Measurements from ENCODE around the gene PELI3.

Gene PELI3

DNA sequence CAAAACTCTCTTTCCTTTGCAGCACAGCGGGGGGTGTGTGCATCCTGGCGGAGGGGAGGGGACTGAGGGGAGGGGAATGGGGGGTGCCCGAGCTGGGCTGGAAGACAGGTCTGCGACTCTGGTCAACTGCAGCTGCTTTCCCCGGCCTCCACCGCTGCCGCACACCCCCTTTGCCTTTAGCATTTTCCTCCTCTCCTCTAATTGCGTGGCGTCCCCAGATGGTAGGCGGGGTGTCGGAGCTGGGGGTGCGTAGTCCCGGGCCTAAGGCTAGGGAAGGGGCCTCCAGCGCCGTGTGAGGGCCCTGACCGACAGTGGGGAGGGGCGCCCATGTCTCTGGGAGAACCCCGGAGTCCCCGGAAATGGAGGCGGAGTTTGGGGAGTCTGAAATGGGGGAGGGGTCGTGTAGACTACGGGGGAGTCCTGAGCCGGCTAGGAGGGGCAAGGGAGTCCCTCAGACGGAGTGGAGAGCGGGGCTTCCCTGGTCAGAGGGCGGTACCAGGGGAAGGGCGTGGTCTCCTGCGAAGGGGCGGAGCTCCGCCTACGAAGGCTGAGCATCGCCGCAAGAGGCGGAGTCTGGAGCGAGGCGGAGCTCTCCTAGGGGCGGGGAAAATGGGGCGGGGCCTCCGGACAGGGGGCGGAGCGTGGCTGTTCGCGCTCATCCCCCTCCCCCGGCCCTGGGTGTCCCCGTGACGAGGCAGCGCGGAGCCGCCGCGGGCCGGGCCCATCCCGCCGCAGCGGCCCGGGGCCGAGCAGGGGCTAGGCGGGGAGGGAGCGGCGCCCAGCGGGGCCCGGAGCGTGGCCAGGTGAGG lies at the start of gene PELI3:
TSS of gene PELI3 (plus strand) at position 681 of the 809 bp plus-strand sequence. CDS start 1,224 bp downstream, outside the sequence.
- DNase-seq (ENCODE audit: low read depth): peak; percentile 73
- no peak for TF ChIP-seq CTCF (IDR thresholded peaks at IDR 0.05; ENCODE audit: low read depth, low read length, missing control alignments)
- in situ Hi-C loops (cut with HindIII; ENCODE audit: low sequenced_read_pairs): no loop called here
- H3K4me3 ChIP-seq (ENCODE audit: low read depth, low read length): peak within 1 kb of the TSS; percentile 58

DNA sequence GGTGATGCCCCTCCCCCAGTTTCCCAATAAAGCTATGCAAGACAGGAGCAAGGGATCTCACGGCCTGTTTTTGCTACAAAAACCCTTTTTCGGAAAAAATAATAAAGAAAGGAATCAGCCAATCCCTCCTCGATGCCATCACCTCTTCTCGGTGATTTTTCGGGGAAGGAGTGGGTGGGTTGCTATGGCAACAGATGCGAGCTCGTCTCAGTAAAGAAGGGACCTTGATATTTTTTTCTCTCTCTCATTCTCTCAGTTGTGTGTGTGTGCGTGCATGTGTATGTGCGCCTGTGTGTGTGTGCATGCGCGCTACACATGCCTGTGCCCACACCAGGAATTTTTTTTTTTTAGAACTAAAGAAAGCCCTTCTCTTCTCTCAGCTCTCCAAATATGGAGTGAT lies 49.7 kb upstream of the PELI3 start:
- no peak for DNase-seq (ENCODE audit: low read depth)
- no peak for TF ChIP-seq CTCF (IDR thresholded peaks at IDR 0.05; ENCODE audit: low read depth, low read length, missing control alignments)
- in situ Hi-C loops (cut with HindIII; ENCODE audit: low sequenced_read_pairs): no loop called here
- H3K4me3 ChIP-seq (ENCODE audit: low read depth, low read length): no peak overlapping the region

GRCh38 chr11:66418168-66418985 lies 48.3 kb upstream of the PELI3 start:
- TF ChIP-seq CTCF (IDR thresholded peaks at IDR 0.05; ENCODE audit: low read depth, low read length, missing control alignments): peak; percentile 61
- H3K4me3 ChIP-seq (ENCODE audit: low read depth, low read length): no peak overlapping the region
- DNase-seq (ENCODE audit: low read depth): peak; percentile 88
- in situ Hi-C loops (cut with HindIII; ENCODE audit: low sequenced_read_pairs): no loop called here

GRCh38 chr11:66418986-66419308 lies 47.8 kb upstream of the PELI3 start:
- no peak for TF ChIP-seq CTCF (IDR thresholded peaks at IDR 0.05; ENCODE audit: low read depth, low read length, missing control alignments)
- in situ Hi-C loops (cut with HindIII; ENCODE audit: low sequenced_read_pairs): no loop called here
- DNase-seq (ENCODE audit: low read depth): no peak
- H3K4me3 ChIP-seq (ENCODE audit: low read depth, low read length): no peak overlapping the region

DNA sequence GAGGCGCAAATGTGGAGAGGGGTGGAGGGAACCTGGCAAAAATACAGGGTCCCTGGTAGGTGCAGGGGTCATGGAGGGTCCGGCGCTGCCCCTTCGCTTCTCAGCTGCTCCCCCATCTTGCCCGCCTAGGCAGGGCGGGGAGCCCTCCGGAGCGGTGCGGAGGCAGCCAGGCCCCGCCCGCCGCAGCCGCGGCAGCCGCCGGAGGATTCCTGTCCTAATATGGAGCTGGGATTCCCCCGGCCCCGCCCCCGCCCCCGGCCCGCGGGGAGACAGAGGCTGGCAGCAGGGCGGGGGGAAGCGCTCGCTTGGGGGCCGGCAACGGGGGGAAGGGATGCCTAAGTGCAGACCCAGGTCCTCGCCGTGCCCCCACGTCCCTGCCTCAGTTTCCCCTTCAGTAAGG lies 46.9 kb upstream of the PELI3 start:
- no peak for DNase-seq (ENCODE audit: low read depth)
- in situ Hi-C loops (cut with HindIII; ENCODE audit: low sequenced_read_pairs): no loop called here
- H3K4me3 ChIP-seq (ENCODE audit: low read depth, low read length): no peak overlapping the region
- no peak for TF ChIP-seq CTCF (IDR thresholded peaks at IDR 0.05; ENCODE audit: low read depth, low read length, missing control alignments)

GRCh38 chr11:66420671-66421476 lies 45.8 kb upstream of the PELI3 start, which contains the start of gene NPAS4:
NPAS4 (plus strand) TSS chr11:66421035; CDS start chr11:66421180, 145 bp downstream.
- DNase-seq (ENCODE audit: low read depth): no peak
- in situ Hi-C loops (cut with HindIII; ENCODE audit: low sequenced_read_pairs): no loop called here
- no peak for TF ChIP-seq CTCF (IDR thresholded peaks at IDR 0.05; ENCODE audit: low read depth, low read length, missing control alignments)
- H3K4me3 ChIP-seq (ENCODE audit: low read depth, low read length): no peak within 1 kb of the TSS
